Common myeloid progenitor, CD34-positive (primary cell): ENCODE results near the gene IQCH.
"Not testable (repeated sequence)": the region's sequence is repeated elsewhere in the genome, so short reads cannot be mapped to it uniquely, and the experiment has no call there.

Experiments
- CTCF ChIA-PET: fragments of 350-600 bp; sonication (Branson Sonifier 250); formaldehyde crosslinking; loops from one replicate; lab custom pipeline; 2021; ENCODE audit warnings: antibody characterized with exemption; lab: Charles Lee
- POLR2A ChIA-PET: fragments of 350-600 bp; sonication (Branson Sonifier 250); formaldehyde crosslinking; loops from one replicate; lab custom pipeline; 2021; ENCODE audit warnings: antibody characterized with exemption; lab: Charles Lee
- DNase-seq, 3 donors: peaks; one replicate each; pipeline versions ENCODE4 v3.0.0 to v3.0.0-alpha.2; 2013
- H3K27ac ChIP-seq, 2 experiments: 1 replicate in 1 of 2; 2 replicates in 1 of 2; pipeline ENCODE4 v1.7.0; 2013; ENCODE audit warnings: inconsistent platforms in 2 of 2, low read length in 2 of 2, mild to moderate bottlenecking in 2 of 2, low read depth in 1 of 2, moderate library complexity in 1 of 2; ENCODE audit not compliant: severe bottlenecking in 2 of 2, insufficient read depth in 1 of 2, poor library complexity in 1 of 2
- H3K27me3 ChIP-seq, 5 experiments: replicated peaks in 2 of 5; 1 replicate in 3 of 5; 2 replicates in 2 of 5; pipeline versions ENCODE4 v1.6.1 to v1.7.0; 2013; ENCODE audit warnings: low read length in 4 of 5, mild to moderate bottlenecking in 2 of 5, moderate library complexity in 2 of 5, inconsistent platforms in 1 of 5; ENCODE audit not compliant: insufficient read depth in 5 of 5, control insufficient read depth in 4 of 5
- H3K36me3 ChIP-seq, 4 experiments: 1 replicate in 2 of 4; 2 replicates in 2 of 4; pipeline versions ENCODE4 v1.6.1 to v1.7.0; 2013; ENCODE audit warnings: low read length in 3 of 4, control low read depth in 1 of 4, mild to moderate bottlenecking in 1 of 4; ENCODE audit not compliant: control insufficient read depth in 4 of 4, insufficient read depth in 4 of 4
- H3K4me1 ChIP-seq, 4 experiments: 1 replicate in 3 of 4; 2 replicates in 1 of 4; pipeline versions ENCODE4 v1.6.1 to v1.7.1; 2013; ENCODE audit warnings: low read length in 3 of 4, mild to moderate bottlenecking in 3 of 4, control low read depth in 1 of 4, inconsistent platforms in 1 of 4, moderate library complexity in 1 of 4; ENCODE audit not compliant: control insufficient read depth in 4 of 4, insufficient read depth in 4 of 4; ENCODE audit errors: control extremely low read depth in 1 of 4
- H3K4me3 ChIP-seq, 7 experiments: 1 replicate in 4 of 7; 2 replicates in 3 of 7; pipeline versions ENCODE4 v1.5.1 to v1.7.0; 2013; ENCODE audit warnings: mild to moderate bottlenecking in 7 of 7, low read length in 6 of 7, moderate library complexity in 6 of 7, inconsistent platforms in 2 of 7, low read depth in 2 of 7, control low read depth in 1 of 7; ENCODE audit not compliant: insufficient read depth in 4 of 7, control insufficient read depth in 1 of 7; ENCODE audit errors: extremely low read depth in 1 of 7
- H3K9me3 ChIP-seq, 5 experiments: 1 replicate in 4 of 5; 2 replicates in 1 of 5; pipeline versions ENCODE4 v1.6.1 to v1.7.1; 2013; ENCODE audit warnings: low read length in 4 of 5, mild to moderate bottlenecking in 2 of 5, inconsistent platforms in 1 of 5, low read depth in 1 of 5, moderate library complexity in 1 of 5; ENCODE audit not compliant: control insufficient read depth in 4 of 5, insufficient read depth in 2 of 5; ENCODE audit errors: control extremely low read depth in 1 of 5
- WGBS: methylation state at CpG from one replicate; pipeline ENCODE4 v1.1.5; 2013; ENCODE audit not compliant: insufficient coverage; 5-methylcytosine and 5-hydroxymethylcytosine counted together

Gene IQCH

DNA sequence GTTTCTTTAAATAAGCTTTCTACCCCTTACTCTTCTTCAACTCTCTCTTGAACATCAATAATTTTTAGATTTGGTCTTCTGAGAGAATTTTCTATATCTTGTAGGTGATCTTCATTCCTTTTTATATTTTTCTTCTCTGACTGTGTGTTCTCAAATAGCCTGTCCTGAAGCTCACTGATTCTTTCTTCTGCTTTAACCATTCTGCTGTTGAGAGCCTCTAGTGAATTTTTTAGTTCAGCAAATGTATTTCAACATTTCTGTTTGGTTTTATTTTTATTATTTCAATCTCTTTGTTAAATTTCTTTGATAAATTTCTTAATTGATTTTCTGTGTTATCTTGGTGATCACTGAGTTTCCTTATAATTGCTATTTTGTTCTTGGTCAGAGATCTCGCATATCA is 19.6 kb downstream of the IQCH start:
- Histone ChIP-seq H3K27me3 (no peaks in the 10 kb centered on the region), H3K36me3 (no peaks in the 10 kb centered on the region), H3K4me1 (no peaks in the 10 kb centered on the region), H3K27ac (no peak overlapping the region), H3K4me3 (no peak overlapping the region), H3K9me3 (peaks cover 0 to 14% (median 0%) of the 10 kb centered on the region in 5 experiments)
- ChIA-PET POLR2A (no interaction called here), CTCF (no interaction called here)
- WGBS: no CpG with 5 or more reads among the region's 1 CpG
- no peak for DNase-seq

DNA sequence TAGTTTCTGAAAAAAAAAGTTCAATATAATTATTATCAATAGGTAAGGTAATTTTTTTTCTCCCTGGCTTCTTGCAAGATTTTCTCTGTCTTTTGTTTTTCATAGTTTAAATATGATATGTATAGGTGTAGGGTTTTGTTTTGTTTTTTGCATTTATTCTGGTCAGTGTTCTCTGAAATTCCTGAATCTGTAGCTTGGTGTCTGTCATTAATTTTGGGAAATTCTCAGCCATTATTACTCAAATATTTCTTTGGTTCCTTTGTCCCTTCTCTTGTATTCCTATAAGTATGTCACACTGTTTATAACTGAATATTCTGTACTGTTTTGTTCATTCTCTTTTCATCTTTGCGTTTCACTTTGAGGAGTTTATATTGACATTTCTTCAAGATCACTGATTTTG is 22.1 kb downstream of the IQCH start:
- DNase-seq: no peak
- Histone ChIP-seq H3K9me3 (peaks cover 0 to 14% (median 0%) of the 10 kb centered on the region in 5 experiments), H3K27me3 (no peaks in the 10 kb centered on the region), H3K4me1 (no peaks in the 10 kb centered on the region), H3K27ac (no peak overlapping the region), H3K36me3 (no peaks in the 10 kb centered on the region), H3K4me3 (no peak overlapping the region)
- no CpG with 5 or more reads among the region's 1 CpG for WGBS
- POLR2A ChIA-PET: no interaction called here
- CTCF ChIA-PET: interaction anchor here (0.7 kb wide), 1 partner anchor 559 kb away, joined by 3 read pairs; no protein-coding TSS in a partner anchor

DNA sequence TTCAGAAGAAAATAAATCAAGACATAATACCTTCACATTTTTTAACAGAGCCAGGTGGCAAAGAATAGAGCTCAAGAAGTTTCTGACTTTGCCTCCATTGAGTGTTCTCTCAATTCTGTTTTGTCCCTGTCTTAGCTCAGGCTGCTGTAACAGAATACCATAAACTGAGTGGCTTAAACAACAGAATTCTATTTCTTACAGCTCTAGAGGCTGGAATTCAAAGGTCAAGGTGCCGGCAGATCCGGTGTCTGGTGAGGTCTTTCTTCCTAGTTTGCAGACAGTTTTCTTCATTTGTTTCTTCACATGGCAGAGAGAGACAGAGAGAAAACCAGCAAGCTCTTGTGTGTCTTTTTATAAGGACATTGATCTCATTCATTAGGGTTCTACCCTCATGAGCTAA is 25.6 kb downstream of the IQCH start:
- no peaks in the 10 kb centered on the region for H3K4me1 ChIP-seq
- DNase-seq: no peak
- no peaks in the 10 kb centered on the region for H3K36me3 ChIP-seq
- no peaks in the 10 kb centered on the region for H3K27me3 ChIP-seq
- WGBS: 100% methylated on average over 2 of the region's 2 CpGs
- CTCF ChIA-PET: interaction anchor here (0.6 to 1.2 kb wide), 5 partner anchors 9 to 714 kb away, joined by 3 to 4 read pairs (median 3); no protein-coding TSS in a partner anchor
- POLR2A ChIA-PET: interaction anchor here (0.8 kb wide), 1 partner anchor 159 kb away, joined by 3 read pairs; no protein-coding TSS in a partner anchor
- H3K9me3 ChIP-seq: no peaks in the 10 kb centered on the region
- H3K4me3 ChIP-seq: no peak overlapping the region
- no peak overlapping the region for H3K27ac ChIP-seq

DNA sequence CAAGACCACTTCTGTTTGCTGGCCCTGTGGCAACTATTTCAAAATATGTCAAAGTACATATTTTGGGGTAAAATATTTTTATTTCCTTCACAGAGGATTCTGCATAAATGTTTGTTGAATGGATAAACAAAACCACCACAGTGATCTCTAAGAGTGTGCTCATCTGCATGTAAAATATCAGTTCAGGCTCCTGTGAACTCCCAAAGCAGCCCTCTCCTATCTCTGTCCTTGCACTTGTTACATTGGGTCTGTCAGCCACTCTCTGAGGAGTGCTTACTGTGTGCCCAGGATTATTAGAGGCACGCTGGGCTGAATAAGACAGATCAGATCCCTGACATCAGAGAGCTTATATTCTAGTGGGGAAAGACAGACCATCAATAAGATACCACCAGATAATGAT is 27.1 kb downstream of the IQCH start:
- Histone ChIP-seq H3K9me3 (no peaks in the 10 kb centered on the region), H3K27me3 (no peaks in the 10 kb centered on the region), H3K36me3 (no peaks in the 10 kb centered on the region), H3K4me3 (no peak overlapping the region), H3K4me1 (no peaks in the 10 kb centered on the region), H3K27ac (no peak overlapping the region)
- ChIA-PET POLR2A (interaction anchor here (0.6 to 0.7 kb wide), 2 partner anchors 24 to 27 kb away, joined by 4 read pairs; partner anchors contain the start of genes AAGAB and IQCH), CTCF (no interaction called here)
- DNase-seq: no peak
- WGBS: no CpG with 5 or more reads among the region's 1 CpG

DNA sequence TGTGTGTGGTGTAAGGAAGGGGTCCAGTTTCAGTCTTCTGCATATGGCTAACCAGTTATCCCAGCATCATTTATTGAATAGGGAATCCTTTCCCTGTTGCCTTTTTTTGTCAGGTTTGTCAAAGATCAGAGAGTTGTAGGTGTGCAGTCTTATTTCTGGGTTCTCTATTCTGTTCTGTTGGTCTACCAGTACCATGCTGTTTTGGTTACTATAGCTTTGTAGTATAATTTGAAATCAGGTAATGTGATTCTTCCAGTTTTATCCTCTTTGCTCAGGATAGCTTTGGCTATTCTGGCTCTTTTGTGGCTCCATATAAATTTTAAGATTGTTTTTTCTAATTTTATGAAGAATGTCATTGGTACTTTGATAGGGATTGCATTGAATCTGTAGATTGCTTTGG is 31.0 kb downstream of the IQCH start:
- DNase-seq, H3K4me1 ChIP-seq, H3K4me3 ChIP-seq, H3K27me3 ChIP-seq, H3K9me3 ChIP-seq, H3K27ac ChIP-seq, POLR2A ChIA-PET, CTCF ChIA-PET, H3K36me3 ChIP-seq: not testable (repeated sequence)

DNA sequence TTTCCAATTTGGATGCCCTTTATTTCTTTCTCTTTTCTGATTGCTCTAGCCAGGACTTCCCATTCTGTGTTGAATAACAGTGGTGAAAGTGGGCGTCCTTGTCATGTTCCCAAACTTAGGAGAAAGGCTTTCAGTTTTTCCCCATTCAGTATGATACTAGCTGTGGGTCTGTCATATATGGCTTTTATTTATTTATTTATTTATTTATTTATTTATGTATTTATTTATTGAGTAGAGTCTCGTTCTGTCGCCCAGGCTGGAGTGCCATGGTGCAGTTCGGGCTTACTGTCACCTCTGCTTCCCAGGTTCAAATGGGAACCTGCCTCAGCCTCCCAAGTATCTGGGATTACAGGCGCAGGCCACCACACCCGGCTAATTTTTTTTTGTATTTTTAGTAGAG is 31.8 kb downstream of the IQCH start:
- POLR2A ChIA-PET, H3K4me1 ChIP-seq, H3K27ac ChIP-seq, H3K9me3 ChIP-seq, H3K36me3 ChIP-seq, H3K27me3 ChIP-seq, DNase-seq, CTCF ChIA-PET, H3K4me3 ChIP-seq: not testable (repeated sequence)
- no CpG with 5 or more reads among the region's 6 CpGs for WGBS

DNA sequence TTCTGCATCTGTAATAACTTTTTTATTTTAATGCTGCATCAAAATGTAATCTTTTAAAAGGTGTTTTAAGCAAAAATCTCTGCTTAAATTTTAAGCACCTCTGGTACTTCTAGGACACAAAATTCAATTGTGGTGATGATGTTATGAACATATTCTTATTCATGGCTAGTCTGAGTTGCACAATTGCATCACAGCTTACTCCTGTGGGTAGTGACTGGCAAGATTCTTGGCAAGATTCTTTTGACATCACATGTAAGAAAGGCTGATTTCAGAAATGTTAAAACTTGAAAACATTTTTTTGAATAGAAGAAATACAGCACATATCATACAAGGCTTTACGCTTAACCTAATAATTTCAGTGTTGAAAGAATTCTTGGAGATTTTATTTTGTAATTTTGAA is 35.7 kb downstream of the IQCH start:
- ChIA-PET POLR2A (no interaction called here), CTCF (interaction anchor here (0.8 kb wide), 1 partner anchor 342 kb away, joined by 3 read pairs; no protein-coding TSS in a partner anchor)
- H3K9me3 ChIP-seq: peaks cover 0 to 4% (median 3%) of the 10 kb centered on the region in 5 experiments
- no peak overlapping the region for H3K27ac ChIP-seq
- H3K4me1 ChIP-seq: no peaks in the 10 kb centered on the region
- peak in 1 of 3 donors; percentile 3 for DNase-seq
- no peak overlapping the region for H3K4me3 ChIP-seq
- H3K27me3 ChIP-seq: no peaks in the 10 kb centered on the region
- WGBS: no CpG with 5 or more reads among the region's 1 CpG
- no peaks in the 10 kb centered on the region for H3K36me3 ChIP-seq
